Gastroesophageal sphincter (tissue), 4 donors: Measurements from ENCODE around the gene TRIM50. TPM values are rescaled to one million over a fixed set of nuclear protein-coding genes. Genes with fewer than 3 reads are reported as not detected.

Experiments
- ATAC-seq: fragments of 150-250 bp; one replicate; pipeline ENCODE4 v1.9.1; 2016; ENCODE audit warnings: mild to moderate bottlenecking, moderate library complexity
- H3K27ac ChIP-seq, 4 donors: fragments of 200-600 bp; sonication (generic) in 3 of 4; 1 replicate in 3 of 4; 2 replicates in 1 of 4; pipeline ENCODE4 v1.5.1; 2016 to 2019
- H3K27me3 ChIP-seq: fragments of 200-600 bp; sonication (generic); one replicate; pipeline ENCODE4 v1.5.1; 2019
- H3K36me3 ChIP-seq, 2 donors: fragments of 200-600 bp; sonication (generic); one replicate each; pipeline ENCODE4 v1.5.1; 2019; ENCODE audit warnings: control low read depth in 1 of 2
- H3K4me1 ChIP-seq, 3 donors: fragments of 200-600 bp; sonication (generic); 1 replicate in 2 of 3; 2 replicates in 1 of 3; pipeline ENCODE4 v1.5.1; 2016 to 2019; ENCODE audit warnings: control low read depth in 2 of 3
- H3K4me3 ChIP-seq, 2 donors: fragments of 200-600 bp; sonication (generic); one replicate each; pipeline ENCODE4 v1.5.1; 2019; ENCODE audit warnings: mild to moderate bottlenecking in 1 of 2, moderate library complexity in 1 of 2
- H3K9me3 ChIP-seq, 3 donors: fragments of 200-600 bp; sonication (generic); one replicate each; pipeline ENCODE4 v1.5.1; 2017 to 2019; ENCODE audit warnings: control low read depth in 2 of 3
- EP300 ChIP-seq: sonication (generic); formaldehyde crosslinking; IDR thresholded peaks from one replicate; pipeline ENCODE4 v1.6.1; 2017; ENCODE audit warnings: antibody characterized with exemption, mild to moderate bottlenecking
- POLR2A ChIP-seq, 2 donors: fragments of 450-650 bp; IDR thresholded peaks; one replicate each; pipeline ENCODE4 v1.6.1; 2017; ENCODE audit warnings: antibody characterized with exemption in 2 of 2, mild to moderate bottlenecking in 2 of 2, moderate library complexity in 1 of 2
- POLR2AphosphoS5 ChIP-seq: sonication (generic); formaldehyde crosslinking; IDR thresholded peaks from one replicate; pipeline ENCODE4 v1.6.1; 2017; ENCODE audit warnings: antibody characterized with exemption
- WGBS, 2 donors: methylation state at CpG; one replicate each; pipeline ENCODE4 v1.1.5; 2018; ENCODE audit warnings: low coverage in 1 of 2; 5-methylcytosine and 5-hydroxymethylcytosine counted together
- total RNA-seq, 4 donors: library from RNA; depleted of rRNA; stranded (reverse); fragments of >200 nt; gene quantifications; one replicate each; pipeline ENCODE4 v1.1.0, GENCODE V29; 2016
- TF ChIP-seq, protein P1 (sequence below), 4 experiments: fragments of 200-600 bp in 2 of 4; fragments of 450-650 bp in 2 of 4; sonication (generic) in 1 of 4; IDR thresholded peaks; one replicate each; pipeline ENCODE4 v1.5.1; 2017 to 2019; ENCODE audit warnings: antibody characterized with exemption in 4 of 4, mild to moderate bottlenecking in 2 of 4, moderate library complexity in 2 of 4

Gene TRIM50
- total RNA-seq, 4 donors from 2014 or later: 0.27 to 0.78 (median 0.42) TPM; not detected in 1

DNA sequence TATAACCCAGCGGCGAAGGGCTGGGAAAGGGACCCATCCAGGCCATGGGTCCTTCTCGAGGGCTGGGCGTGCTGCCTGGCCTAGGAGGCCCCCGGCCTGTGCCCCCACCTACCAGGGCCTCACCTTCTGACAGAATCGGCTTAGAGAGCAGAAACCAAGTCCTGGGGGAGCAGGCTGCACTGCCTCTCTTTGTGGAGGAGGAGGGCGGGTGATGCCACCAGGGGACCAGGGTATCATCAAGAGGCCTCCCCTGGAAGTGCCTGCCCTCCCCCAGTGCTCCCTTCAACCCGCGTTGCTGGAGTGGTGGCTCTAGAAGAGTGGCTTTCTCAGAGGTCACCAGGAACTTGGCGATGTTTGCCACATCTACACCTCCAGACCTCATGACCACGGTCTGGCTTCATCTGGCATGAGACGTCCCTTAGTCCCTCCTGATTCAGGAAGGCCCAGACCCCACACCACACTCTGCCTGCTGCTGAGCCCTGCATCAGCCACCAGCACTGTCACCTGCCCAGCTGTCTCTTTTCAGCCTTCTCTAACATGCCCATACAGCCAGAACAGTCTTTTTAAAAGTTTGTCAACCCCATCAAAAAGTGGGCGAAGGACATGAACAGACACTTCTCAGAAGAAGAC, 32.0 kb upstream of the TRIM50 start:
- peaks cover 0 to 11% (median 0%) of the 10 kb centered on the region in 3 donors for H3K4me1 ChIP-seq
- no peak overlapping the region for H3K4me3 ChIP-seq
- no peaks in the 10 kb centered on the region for H3K9me3 ChIP-seq
- ATAC-seq: no peak
- H3K27ac ChIP-seq: no peak overlapping the region
- peaks cover 22% of the 10 kb centered on the region for H3K27me3 ChIP-seq
- no peaks in the 10 kb centered on the region for H3K36me3 ChIP-seq
- TF ChIP-seq EP300: no peak
- TF ChIP-seq, protein P1, sequence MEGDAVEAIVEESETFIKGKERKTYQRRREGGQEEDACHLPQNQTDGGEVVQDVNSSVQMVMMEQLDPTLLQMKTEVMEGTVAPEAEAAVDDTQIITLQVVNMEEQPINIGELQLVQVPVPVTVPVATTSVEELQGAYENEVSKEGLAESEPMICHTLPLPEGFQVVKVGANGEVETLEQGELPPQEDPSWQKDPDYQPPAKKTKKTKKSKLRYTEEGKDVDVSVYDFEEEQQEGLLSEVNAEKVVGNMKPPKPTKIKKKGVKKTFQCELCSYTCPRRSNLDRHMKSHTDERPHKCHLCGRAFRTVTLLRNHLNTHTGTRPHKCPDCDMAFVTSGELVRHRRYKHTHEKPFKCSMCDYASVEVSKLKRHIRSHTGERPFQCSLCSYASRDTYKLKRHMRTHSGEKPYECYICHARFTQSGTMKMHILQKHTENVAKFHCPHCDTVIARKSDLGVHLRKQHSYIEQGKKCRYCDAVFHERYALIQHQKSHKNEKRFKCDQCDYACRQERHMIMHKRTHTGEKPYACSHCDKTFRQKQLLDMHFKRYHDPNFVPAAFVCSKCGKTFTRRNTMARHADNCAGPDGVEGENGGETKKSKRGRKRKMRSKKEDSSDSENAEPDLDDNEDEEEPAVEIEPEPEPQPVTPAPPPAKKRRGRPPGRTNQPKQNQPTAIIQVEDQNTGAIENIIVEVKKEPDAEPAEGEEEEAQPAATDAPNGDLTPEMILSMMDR (IDR thresholded peaks at IDR 0.05): no peak
- no peak for TF ChIP-seq POLR2A (IDR thresholded peaks at IDR 0.05)
- TF ChIP-seq POLR2AphosphoS5: no peak
- WGBS, 2 donors: 67 to 87% methylated on average over 1 to 3 of the region's 13 CpGs

DNA sequence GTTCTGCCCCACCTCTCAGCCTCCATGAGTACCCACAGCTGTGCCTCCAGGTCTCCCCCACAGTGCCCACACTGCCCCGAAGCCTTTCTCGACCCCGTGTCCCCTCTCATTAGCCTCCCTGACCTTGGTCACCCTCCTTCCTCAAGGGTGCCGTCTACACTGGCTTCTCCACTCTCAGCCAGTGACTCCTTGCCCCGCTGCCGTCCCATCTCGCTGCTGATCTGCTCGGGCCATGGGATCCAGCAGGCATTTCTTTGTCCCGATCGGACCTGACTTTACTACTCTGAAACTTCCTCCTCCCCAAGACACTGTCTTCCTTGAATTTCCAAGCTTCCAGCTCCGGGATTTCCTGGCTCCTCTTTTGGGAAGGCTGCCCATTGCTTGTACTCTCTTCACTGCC, 31.4 kb upstream of the TRIM50 start:
- Histone ChIP-seq H3K27ac (no peak overlapping the region), H3K27me3 (peaks cover 22% of the 10 kb centered on the region), H3K36me3 (no peaks in the 10 kb centered on the region), H3K4me3 (no peak overlapping the region), H3K9me3 (no peaks in the 10 kb centered on the region), H3K4me1 (peaks cover 0 to 11% (median 0%) of the 10 kb centered on the region in 3 donors)
- no peak for TF ChIP-seq EP300
- TF ChIP-seq POLR2AphosphoS5: no peak
- TF ChIP-seq, protein P1 (IDR thresholded peaks at IDR 0.05): no peak
- TF ChIP-seq POLR2A (IDR thresholded peaks at IDR 0.05): no peak
- no peak for ATAC-seq
- 75 to 87% methylated on average over 10 to 11 of the region's 11 CpGs for WGBS, 2 donors

DNA sequence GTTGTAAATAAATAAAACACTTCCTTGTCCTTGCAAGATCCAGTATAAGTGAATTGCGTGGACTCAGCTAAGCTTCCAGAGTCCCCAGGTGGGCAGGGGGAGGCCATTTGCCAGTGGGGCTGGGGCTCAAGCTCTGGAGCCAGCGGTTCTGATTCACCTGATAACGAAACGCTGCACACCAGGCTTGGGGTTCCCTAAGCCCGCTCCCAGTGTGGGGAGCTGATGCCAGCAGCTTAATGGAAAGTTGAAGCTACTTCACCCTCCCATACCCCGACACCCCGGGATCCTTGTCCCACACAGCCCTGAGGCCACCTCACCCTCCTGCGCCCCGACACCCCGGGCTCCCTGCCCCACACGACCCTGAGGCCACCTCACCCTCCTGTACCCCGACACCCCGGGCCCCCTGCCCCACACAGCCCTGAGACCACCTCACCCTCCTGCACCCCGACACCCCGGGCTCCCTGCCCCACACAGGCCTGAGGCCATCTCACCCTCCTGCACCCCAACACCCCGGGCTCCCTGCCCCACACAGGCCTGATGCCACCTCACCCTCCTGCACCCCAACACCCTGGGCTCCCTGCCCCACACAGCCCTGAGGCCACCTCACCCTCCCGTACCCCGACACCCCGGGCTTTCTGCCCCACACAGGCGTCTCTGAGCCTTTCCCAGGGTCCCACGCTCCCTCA, 30.9 kb upstream of the TRIM50 start:
- Histone ChIP-seq H3K36me3 (no peaks in the 10 kb centered on the region), H3K27ac (peak overlapping the region in 1 of 4 donors; percentile 8), H3K9me3 (no peaks in the 10 kb centered on the region), H3K27me3 (peaks cover 22% of the 10 kb centered on the region), H3K4me1 (peaks cover 0 to 11% (median 0%) of the 10 kb centered on the region in 3 donors), H3K4me3 (no peak overlapping the region)
- TF ChIP-seq, protein P1 (IDR thresholded peaks at IDR 0.05): no peak
- TF ChIP-seq EP300: no peak
- no peak for TF ChIP-seq POLR2AphosphoS5
- TF ChIP-seq POLR2A (IDR thresholded peaks at IDR 0.05): no peak
- 84% methylated on average over 9 of the region's 21 CpGs; no CpG with 5 or more reads in 1 of the 2 donors for WGBS, 2 donors
- no peak for ATAC-seq

DNA sequence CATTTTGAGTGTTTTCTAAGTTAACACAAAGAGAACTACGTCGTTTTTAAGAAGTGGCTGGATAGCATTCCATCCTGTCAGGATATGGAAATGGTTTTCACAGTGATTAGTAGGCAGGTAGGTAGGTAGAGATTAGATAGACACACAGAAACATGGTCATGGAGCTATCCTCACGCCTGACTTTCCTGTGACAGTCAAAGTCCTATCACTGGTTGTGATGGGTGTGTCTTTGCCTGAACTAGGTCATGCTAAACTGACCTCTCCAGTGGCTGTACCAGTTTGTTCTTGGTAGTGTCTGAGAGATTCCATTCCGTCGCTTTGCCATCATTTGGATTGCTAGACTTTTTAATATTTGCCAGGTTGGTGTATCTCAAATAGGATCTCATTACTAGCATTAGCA, 28.3 kb upstream of the TRIM50 start:
- no peak overlapping the region for H3K27ac ChIP-seq
- H3K27me3 ChIP-seq: peaks cover 22% of the 10 kb centered on the region
- TF ChIP-seq EP300: no peak
- TF ChIP-seq, protein P1 (IDR thresholded peaks at IDR 0.05): no peak
- TF ChIP-seq POLR2A (IDR thresholded peaks at IDR 0.05): no peak
- no peak for TF ChIP-seq POLR2AphosphoS5
- no peak overlapping the region for H3K4me3 ChIP-seq
- H3K36me3 ChIP-seq: no peaks in the 10 kb centered on the region
- H3K4me1 ChIP-seq: peaks cover 0 to 11% (median 0%) of the 10 kb centered on the region in 3 donors
- H3K9me3 ChIP-seq: peaks cover 0 to 4% (median 0%) of the 10 kb centered on the region in 3 donors
- ATAC-seq: no peak
- 62 to 74% methylated on average over 5 of the region's 5 CpGs for WGBS, 2 donors
